ENCODE data around the gene NIPSNAP3A. TPM values are rescaled to one million over a fixed set of nuclear protein-coding genes. Genes with fewer than 3 reads are reported as not detected.

Gene NIPSNAP3A
- total and polyA plus RNA-seq, 2 of the 8 experiments (the other 6 are each of a cell fraction or from before 2014, with no cell fraction given), result 9.3 to 9.4 TPM

DNA sequence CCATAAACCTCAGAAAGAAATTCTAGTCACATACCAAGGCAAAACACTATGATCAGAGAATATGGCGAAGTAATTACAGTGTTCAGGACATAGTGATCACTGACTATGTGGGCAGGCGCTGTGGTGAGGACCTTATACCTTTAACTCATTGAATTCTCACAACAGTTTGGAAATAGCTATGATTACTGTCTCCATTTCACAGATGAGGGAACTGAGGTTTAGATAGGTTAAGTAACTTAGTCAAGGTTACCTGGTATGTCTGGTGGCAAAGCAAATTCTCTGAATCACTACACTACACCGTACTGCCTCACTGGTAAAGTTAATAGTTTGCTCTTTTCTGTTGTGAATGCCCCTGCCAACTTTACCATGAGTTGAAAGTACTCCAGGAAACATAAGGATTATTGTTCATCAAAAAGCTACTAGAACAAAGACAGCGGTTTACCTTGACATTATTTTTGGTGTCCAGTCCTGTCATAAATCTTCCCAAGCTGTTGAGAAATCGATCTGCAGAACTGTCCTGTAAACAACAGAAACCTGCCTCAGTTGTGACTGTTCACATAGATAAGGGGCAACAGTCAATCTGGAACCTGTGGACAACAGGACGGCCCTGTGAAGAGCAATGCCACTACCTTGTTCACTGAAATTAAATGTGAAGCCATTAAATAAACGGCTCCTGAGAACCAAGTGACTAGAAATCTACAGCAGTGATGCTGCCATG is 52.7 kb downstream of the NIPSNAP3A start:
- H4K8ac ChIP-seq (ENCODE audit: extremely low read depth, insufficient read depth, low read length), result no peak overlapping the region
- no peak overlapping the region for H4K91ac ChIP-seq (replicated peaks; ENCODE audit: insufficient read length, low read length)
- no peak overlapping the region for H3K4me3 ChIP-seq (ENCODE audit: extremely low read depth in 1 of 4, insufficient read depth in 2 of 4, low read depth in 3 of 4, low read length in 4 of 4)
- H3K27ac ChIP-seq (ENCODE audit: low read depth, low read length), result no peak overlapping the region
- H3K79me1 ChIP-seq (ENCODE audit: low read depth, low read length), result no peaks in the 10 kb centered on the region
- H2AK5ac ChIP-seq (ENCODE audit: low read depth, low read length), result no peak overlapping the region
- no peak overlapping the region for H3K4me2 ChIP-seq (ENCODE audit: insufficient read depth in 1 of 2, low read depth in 2 of 2, low read length in 2 of 2)
- no peak overlapping the region for H3K56ac ChIP-seq (replicated peaks; ENCODE audit: insufficient read length, low read depth, low read length)
- no peak for FAIRE-seq
- H3K36me3 ChIP-seq (ENCODE audit: control insufficient read depth in 2 of 4, insufficient read depth in 4 of 4, low read length in 3 of 4), result peaks cover 7 to 49% (median 27%) of the 10 kb centered on the region in 4 experiments; a peak in 7 of 8 replicates
- no peaks in the 10 kb centered on the region for H3K4me1 ChIP-seq (replicated peaks in 1 of 4; ENCODE audit: control insufficient read depth in 3 of 4, insufficient read depth in 4 of 4, low read length in 3 of 4)
- no peak overlapping the region for H3K23ac ChIP-seq (ENCODE audit: insufficient read length)
- ChIA-PET CTCF (ENCODE audit: partially characterized antibody) (interaction anchor here (0.7 to 0.9 kb wide), 3 partner anchors 10 to 615 kb away, joined by 3 read pairs; no protein-coding TSS in a partner anchor), POLR2A (ENCODE audit: partially characterized antibody) (no interaction called here)
- H2AFZ ChIP-seq (ENCODE audit: low read length), result no peak overlapping the region
- H4K20me1 ChIP-seq (replicated peaks in 1 of 2; ENCODE audit: control insufficient read depth in 1 of 2, insufficient read depth in 2 of 2, low read length in 2 of 2), result peaks cover 0 to 3% of the 10 kb centered on the region in 2 experiments
- no peak overlapping the region for H4K5ac ChIP-seq (ENCODE audit: insufficient read length, low read depth, low read length)
- H3K79me2 ChIP-seq (ENCODE audit: control insufficient read depth in 1 of 2, insufficient read depth in 2 of 2, low read length in 2 of 2), result no peaks in the 10 kb centered on the region
- no peak overlapping the region for H2BK20ac ChIP-seq (ENCODE audit: low read length)
- H3K18ac ChIP-seq (ENCODE audit: extremely low read depth, low read length), result no peak overlapping the region
- no peak overlapping the region for H3K14ac ChIP-seq (ENCODE audit: insufficient read length)
- H2BK15ac ChIP-seq (ENCODE audit: low read length), result no peak overlapping the region
- DNase-seq (ENCODE audit: low read depth in 1 of 2, low spot score in 2 of 2), result no peak
- 88% methylated on average over 7 of the region's 7 CpGs; no CpG with 5 or more reads in 1 of the 2 experiments for WGBS, 2 experiments (ENCODE audit: extremely low coverage in 1 of 2, insufficient coverage in 1 of 2, insufficient read length in 1 of 2, insufficient replicate concordance in 2 of 2, low coverage in 1 of 2, low lambda C conversion rate in 2 of 2, missing lambda C conversion rate in 1 of 2)
- no peaks in the 10 kb centered on the region for H3K27me3 ChIP-seq (replicated peaks in 1 of 4; ENCODE audit: control insufficient read depth in 3 of 4, extremely low read depth in 1 of 4, insufficient read depth in 3 of 4, low read length in 3 of 4)
- no peak overlapping the region for H3K4ac ChIP-seq (replicated peaks; ENCODE audit: insufficient read length, low read depth, low read length)
- no peak overlapping the region for H2BK12ac ChIP-seq (ENCODE audit: low read depth, low read length)
- H3K23me2 ChIP-seq (ENCODE audit: low read depth, low read length), result no peaks in the 10 kb centered on the region
- H3K9ac ChIP-seq (replicated peaks in 1 of 4; ENCODE audit: extremely low read depth in 1 of 4, low read depth in 3 of 4, low read length in 3 of 4), result no peak overlapping the region
- no peak overlapping the region for H2BK120ac ChIP-seq (replicated peaks; ENCODE audit: low read depth, low read length)
- no peaks in the 10 kb centered on the region for H3K9me3 ChIP-seq (ENCODE audit: insufficient read depth in 2 of 2, low read depth in 1 of 2, low read length in 1 of 2)
- no peak for TF ChIP-seq MAFK (IDR thresholded peaks at IDR 0.05; ENCODE audit: low read depth, low read length)
- no peak for TF ChIP-seq JUN (IDR thresholded peaks at IDR 0.05; ENCODE audit: low read depth, low read length)
- TF ChIP-seq GABPA (IDR thresholded peaks at IDR 0.05; ENCODE audit: borderline replicate concordance, insufficient read depth, low read length), result no peak
- no peak for TF ChIP-seq TAF1 (IDR thresholded peaks at IDR 0.05; ENCODE audit: low read depth, low read length)
- H2BK5ac ChIP-seq (ENCODE audit: low read depth, low read length), result no peak overlapping the region
